KOPT-K1 (cell line): ENCODE results near the gene RAP1A.

Experiments
- H3K27ac ChIP-seq: fragments of 200-600 bp; sonication (generic); 2 replicates; pipeline ENCODE4 v1.5.1; 2016; ENCODE audit warnings: antibody characterized with exemption, mild to moderate bottlenecking, low read depth, low read length; ENCODE audit not compliant: poor library complexity, severe bottlenecking
- H3K36me3 ChIP-seq: fragments of 200-600 bp; sonication (generic); 2 replicates; pipeline ENCODE4 v1.5.1; 2017; ENCODE audit warnings: antibody characterized with exemption, mild to moderate bottlenecking, low read length, moderate library complexity; ENCODE audit not compliant: insufficient read depth
- H3K9me3 ChIP-seq: fragments of 200-600 bp; sonication (generic); 2 replicates; pipeline ENCODE4 v1.5.1; 2017; ENCODE audit warnings: antibody characterized with exemption, low read length, mild to moderate bottlenecking; ENCODE audit not compliant: insufficient read depth, poor library complexity, severe bottlenecking

Gene RAP1A

GRCh38 chr1:111720977-111721786 is 101.6 kb downstream of the RAP1A start:
- Histone ChIP-seq H3K36me3 (peaks cover 5% of the 10 kb centered on the region; the same call in 1 of the 2 replicates), H3K9me3 (no peaks in the 10 kb centered on the region), H3K27ac (no peak overlapping the region)

GRCh38 chr1:111723091-111723806 is 103.7 kb downstream of the RAP1A start:
- Histone ChIP-seq H3K27ac (no peak overlapping the region), H3K36me3 (no peaks in the 10 kb centered on the region), H3K9me3 (no peaks in the 10 kb centered on the region)

GRCh38 chr1:111723871-111724270 is 104.3 kb downstream of the RAP1A start:
- Histone ChIP-seq H3K36me3 (no peaks in the 10 kb centered on the region), H3K27ac (no peak overlapping the region), H3K9me3 (no peaks in the 10 kb centered on the region)

- no peaks in the 10 kb centered on the region for H3K9me3 ChIP-seq
- H3K36me3 ChIP-seq = no peaks in the 10 kb centered on the region
- no peak overlapping the region for H3K27ac ChIP-seq
Observed at GRCh38 chr1:111725192-111725591, 105.6 kb downstream of the RAP1A start.

GRCh38 chr1:111727056-111727455 is 107.5 kb downstream of the RAP1A start:
- no peak overlapping the region for H3K27ac ChIP-seq
- H3K36me3 ChIP-seq = no peaks in the 10 kb centered on the region
- no peaks in the 10 kb centered on the region for H3K9me3 ChIP-seq

- no peaks in the 10 kb centered on the region for H3K36me3 ChIP-seq
- H3K9me3 ChIP-seq = no peaks in the 10 kb centered on the region
- H3K27ac ChIP-seq = no peak overlapping the region
Observed at GRCh38 chr1:111729271-111729921, 109.8 kb downstream of the RAP1A start.

GRCh38 chr1:111729946-111730681 is 110.5 kb downstream of the RAP1A start:
- H3K27ac ChIP-seq = no peak overlapping the region
- H3K9me3 ChIP-seq = no peaks in the 10 kb centered on the region
- no peaks in the 10 kb centered on the region for H3K36me3 ChIP-seq

- no peaks in the 10 kb centered on the region for H3K9me3 ChIP-seq
- no peak overlapping the region for H3K27ac ChIP-seq
- no peaks in the 10 kb centered on the region for H3K36me3 ChIP-seq
Observed at GRCh38 chr1:111730706-111731105, 111.1 kb downstream of the RAP1A start.

GRCh38 chr1:111731956-111732355 is 112.4 kb downstream of the RAP1A start:
- no peaks in the 10 kb centered on the region for H3K9me3 ChIP-seq
- no peaks in the 10 kb centered on the region for H3K36me3 ChIP-seq
- no peak overlapping the region for H3K27ac ChIP-seq

- no peak overlapping the region for H3K27ac ChIP-seq
- no peaks in the 10 kb centered on the region for H3K36me3 ChIP-seq
- H3K9me3 ChIP-seq = no peaks in the 10 kb centered on the region
Observed at GRCh38 chr1:111732718-111733117, 113.1 kb downstream of the RAP1A start.

- H3K36me3 ChIP-seq = no peaks in the 10 kb centered on the region
- H3K9me3 ChIP-seq = no peaks in the 10 kb centered on the region
- H3K27ac ChIP-seq = no peak overlapping the region
Observed at GRCh38 chr1:111733183-111733991, 113.8 kb downstream of the RAP1A start.

GRCh38 chr1:111733992-111734341 is 114.4 kb downstream of the RAP1A start:
- H3K36me3 ChIP-seq = no peaks in the 10 kb centered on the region
- H3K27ac ChIP-seq = no peak overlapping the region
- H3K9me3 ChIP-seq = no peaks in the 10 kb centered on the region

GRCh38 chr1:111734426-111734825 is 114.8 kb downstream of the RAP1A start:
- H3K9me3 ChIP-seq = no peaks in the 10 kb centered on the region
- H3K27ac ChIP-seq = no peak overlapping the region
- no peaks in the 10 kb centered on the region for H3K36me3 ChIP-seq

GRCh38 chr1:111734856-111735255 is 115.3 kb downstream of the RAP1A start:
- Histone ChIP-seq H3K27ac (no peak overlapping the region), H3K9me3 (no peaks in the 10 kb centered on the region)

More at GRCh38 chr1:111734856-111735255, 115.3 kb downstream of the RAP1A start:
- H3K36me3 ChIP-seq = no peaks in the 10 kb centered on the region
